GM19324 (cell line): ENCODE results near the gene SLC26A1.
"Not testable (repeated sequence)": the region's sequence is repeated elsewhere in the genome, so short reads cannot be mapped to it uniquely, and the experiment has no call there.

Experiments
- ATAC-seq: cut with Tn5 transposase; IDR thresholded peaks from one replicate; pipeline ENCODE4 v1.9.1; 2021; ENCODE audit warnings: mild to moderate bottlenecking, moderate library complexity; ENCODE audit not compliant: unreplicated experiment, low FRiP score

The SLC26A1 gene

GRCh38 chr4:945274-946102, 47.7 kb downstream of the SLC26A1 start:
- ATAC-seq = no peak

DNA sequence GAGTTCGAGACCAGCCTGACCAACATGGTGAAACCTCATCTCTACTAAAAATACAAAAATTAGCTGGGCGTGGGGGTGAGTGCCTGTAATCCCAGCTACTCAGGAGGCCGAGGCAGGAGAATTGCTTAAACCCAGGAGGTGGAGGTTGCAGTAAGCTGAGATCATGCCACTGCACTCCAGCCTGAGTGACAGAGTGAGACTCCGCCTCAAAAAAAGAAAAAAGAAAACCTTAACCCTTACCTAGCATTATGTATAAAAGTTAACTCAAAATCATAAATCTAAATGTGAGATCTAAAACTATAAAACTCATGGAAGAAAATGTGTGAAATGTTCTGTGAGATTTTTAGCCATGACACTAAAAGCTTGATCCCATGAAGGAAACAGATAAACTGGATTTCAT, 53.7 kb downstream of the SLC26A1 start:
- ATAC-seq = not testable (repeated sequence)
